ENCODE measurements around the gene ZSCAN16. TPM values are rescaled to one million over a fixed set of nuclear protein-coding genes. Genes with fewer than 3 reads are reported as not detected.

Gene ZSCAN16
- total and polyA plus RNA-seq, 2 donors from 2014 or later, result 6.1 to 6.8 TPM

Other genes starting within 250 kb of the ZSCAN16 start
- gene OR2B2, start 212.2 kb upstream of the ZSCAN16 start, total RNA-seq, result not detected
- not detected for gene OR2B2, start 212.2 kb upstream of the ZSCAN16 start, polyA plus RNA-seq (ENCODE audit: insufficient read depth, low read depth, low replicate concordance)
- not detected for gene OR2B6, start 167.4 kb upstream of the ZSCAN16 start, total RNA-seq
- gene OR2B6, start 167.4 kb upstream of the ZSCAN16 start, polyA plus RNA-seq (ENCODE audit: insufficient read depth, low read depth, low replicate concordance), result not detected
- gene ZNF165, start 44.0 kb upstream of the ZSCAN16 start, total RNA-seq, result 3.6 TPM
- 3.0 TPM for gene ZNF165, start 44.0 kb upstream of the ZSCAN16 start, polyA plus RNA-seq (ENCODE audit: insufficient read depth, low read depth, low replicate concordance)
- gene ZKSCAN8, start 17.3 kb downstream of the ZSCAN16 start, total RNA-seq, result 26.4 TPM
- 3.5 TPM for gene ZKSCAN8, start 17.3 kb downstream of the ZSCAN16 start, polyA plus RNA-seq (ENCODE audit: insufficient read depth, low read depth, low replicate concordance)
- 15.6 TPM for gene ZSCAN9, start 100.7 kb downstream of the ZSCAN16 start, total RNA-seq
- gene ZSCAN9, start 100.7 kb downstream of the ZSCAN16 start, polyA plus RNA-seq (ENCODE audit: insufficient read depth, low read depth, low replicate concordance), result 8.1 TPM
- gene ZKSCAN4, start 127.7 kb downstream of the ZSCAN16 start, total RNA-seq, result 7.4 TPM
- 3.9 TPM for gene ZKSCAN4, start 127.7 kb downstream of the ZSCAN16 start, polyA plus RNA-seq (ENCODE audit: insufficient read depth, low read depth, low replicate concordance)
- gene NKAPL, start 134.7 kb downstream of the ZSCAN16 start, total RNA-seq, result 1.2 TPM
- 1.7 TPM for gene NKAPL, start 134.7 kb downstream of the ZSCAN16 start, polyA plus RNA-seq (ENCODE audit: insufficient read depth, low read depth, low replicate concordance)
- 17.2 TPM for gene ZSCAN26, start 142.5 kb downstream of the ZSCAN16 start, total RNA-seq
- 11.8 TPM for gene ZSCAN26, start 142.5 kb downstream of the ZSCAN16 start, polyA plus RNA-seq (ENCODE audit: insufficient read depth, low read depth, low replicate concordance)
- gene PGBD1, start 157.0 kb downstream of the ZSCAN16 start, total RNA-seq, result 3.0 TPM
- 3.1 TPM for gene PGBD1, start 157.0 kb downstream of the ZSCAN16 start, polyA plus RNA-seq (ENCODE audit: insufficient read depth, low read depth, low replicate concordance)
- gene ZSCAN31, start 211.5 kb downstream of the ZSCAN16 start, total RNA-seq, result 6.3 TPM
- gene ZSCAN31, start 211.5 kb downstream of the ZSCAN16 start, polyA plus RNA-seq (ENCODE audit: insufficient read depth, low read depth, low replicate concordance), result 4.1 TPM
- 8.3 TPM for gene ZKSCAN3, start 225.3 kb downstream of the ZSCAN16 start, total RNA-seq
- gene ZKSCAN3, start 225.3 kb downstream of the ZSCAN16 start, polyA plus RNA-seq (ENCODE audit: insufficient read depth, low read depth, low replicate concordance), result 3.5 TPM